Ovary (tissue), 3 donors: ENCODE results near the gene ACVR2A.

ENCODE experiments used
- EP300 ChIP-seq: sonication (generic); formaldehyde crosslinking; IDR thresholded peaks from one replicate; pipeline ENCODE4 v1.6.1; 2017; ENCODE audit warnings: antibody characterized with exemption
- POLR2A ChIP-seq: fragments of 450-650 bp; IDR thresholded peaks from one replicate; pipeline ENCODE4 v1.6.1; 2017; ENCODE audit warnings: antibody characterized with exemption, mild to moderate bottlenecking, moderate library complexity
- TF ChIP-seq, protein P1 (sequence below), 3 donors: fragments of 450-650 bp in 2 of 3; fragments of 200-600 bp in 1 of 3; IDR thresholded peaks; one replicate each; pipeline versions ENCODE4 v1.5.1 to v1.8.0; 2016 to 2022; ENCODE audit warnings: antibody characterized with exemption in 3 of 3, mild to moderate bottlenecking in 1 of 3
- donor health status: DM: no; HTN: no; CAD: no.

DNA sequence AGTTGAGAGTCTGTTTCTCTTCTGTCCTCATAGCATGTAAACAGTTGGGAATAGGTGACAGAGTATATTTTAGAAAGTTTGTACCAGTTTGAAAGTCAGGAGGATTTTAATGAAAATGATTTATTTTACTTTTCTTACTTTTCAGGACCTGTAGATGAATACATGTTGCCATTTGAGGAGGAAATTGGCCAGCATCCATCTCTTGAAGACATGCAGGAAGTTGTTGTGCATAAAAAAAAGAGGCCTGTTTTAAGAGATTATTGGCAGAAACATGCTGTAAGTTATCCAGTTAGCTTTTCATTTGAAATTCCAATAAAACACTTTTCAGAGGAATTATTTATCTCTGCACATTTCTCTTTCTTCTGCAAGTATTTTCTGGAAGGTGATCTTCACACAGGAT is 81.1 kb downstream of the ACVR2A start:
- TF ChIP-seq, protein P1, sequence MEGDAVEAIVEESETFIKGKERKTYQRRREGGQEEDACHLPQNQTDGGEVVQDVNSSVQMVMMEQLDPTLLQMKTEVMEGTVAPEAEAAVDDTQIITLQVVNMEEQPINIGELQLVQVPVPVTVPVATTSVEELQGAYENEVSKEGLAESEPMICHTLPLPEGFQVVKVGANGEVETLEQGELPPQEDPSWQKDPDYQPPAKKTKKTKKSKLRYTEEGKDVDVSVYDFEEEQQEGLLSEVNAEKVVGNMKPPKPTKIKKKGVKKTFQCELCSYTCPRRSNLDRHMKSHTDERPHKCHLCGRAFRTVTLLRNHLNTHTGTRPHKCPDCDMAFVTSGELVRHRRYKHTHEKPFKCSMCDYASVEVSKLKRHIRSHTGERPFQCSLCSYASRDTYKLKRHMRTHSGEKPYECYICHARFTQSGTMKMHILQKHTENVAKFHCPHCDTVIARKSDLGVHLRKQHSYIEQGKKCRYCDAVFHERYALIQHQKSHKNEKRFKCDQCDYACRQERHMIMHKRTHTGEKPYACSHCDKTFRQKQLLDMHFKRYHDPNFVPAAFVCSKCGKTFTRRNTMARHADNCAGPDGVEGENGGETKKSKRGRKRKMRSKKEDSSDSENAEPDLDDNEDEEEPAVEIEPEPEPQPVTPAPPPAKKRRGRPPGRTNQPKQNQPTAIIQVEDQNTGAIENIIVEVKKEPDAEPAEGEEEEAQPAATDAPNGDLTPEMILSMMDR (IDR thresholded peaks at IDR 0.05): no peak
- no peak for TF ChIP-seq EP300
- no peak for TF ChIP-seq POLR2A
